ENCODE results near the gene DVL1. TPM values are rescaled to one million over a fixed set of nuclear protein-coding genes. Genes with fewer than 3 reads are reported as not detected.

DVL1 gene
- total and polyA plus RNA-seq, 10 of the 15 experiments (the other 5 are each of a cell fraction or from before 2014, with no cell fraction given): 0.10 to 31.1 (median 4.6) TPM

DNA sequence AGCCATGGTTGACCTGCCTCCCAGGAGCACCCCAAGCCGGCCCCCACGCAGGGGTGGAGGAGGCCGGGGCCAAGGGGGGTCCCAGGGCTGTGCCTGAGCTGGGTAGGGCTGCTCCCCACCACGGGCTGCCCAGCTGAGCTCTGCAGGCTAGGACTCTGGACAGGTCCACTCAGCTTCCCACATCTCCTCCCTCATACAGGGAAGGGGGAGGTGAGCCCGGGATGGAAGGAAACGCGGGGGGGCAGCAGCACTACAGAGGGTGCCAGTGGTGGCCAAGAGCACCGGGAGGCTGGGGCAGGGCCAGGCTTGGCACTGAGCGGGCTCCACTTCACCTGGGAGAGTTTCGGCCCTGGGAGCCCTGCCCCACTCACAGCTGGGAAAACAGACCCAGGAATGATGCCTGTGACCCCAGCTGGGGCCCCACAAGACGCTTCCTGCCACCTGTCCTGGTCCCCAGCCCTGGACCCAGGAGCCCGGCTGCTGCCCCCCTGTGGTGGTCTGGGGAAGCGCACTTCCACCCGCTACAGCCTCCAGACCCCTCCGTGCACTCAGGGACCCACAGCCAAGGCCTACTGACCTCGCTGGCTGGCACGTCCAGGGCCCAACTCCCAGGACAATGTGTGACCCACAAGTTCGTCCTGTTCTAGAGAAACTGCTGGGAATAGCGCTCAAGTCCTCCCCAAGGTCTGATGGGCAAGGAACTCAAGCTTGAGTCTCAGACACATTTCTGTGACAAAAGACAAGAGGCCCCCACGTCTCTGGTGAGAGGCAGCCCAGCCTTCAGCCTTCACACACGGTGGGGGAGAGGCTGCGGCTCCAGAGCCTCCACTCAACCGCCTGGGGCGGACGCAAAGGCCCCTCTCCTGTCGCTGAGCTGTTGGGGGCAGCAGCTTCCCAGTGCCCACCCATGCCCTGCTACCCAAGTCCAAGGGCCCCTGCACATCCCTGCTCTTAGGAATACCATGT is 22.8 kb upstream of the DVL1 start:
- Histone ChIP-seq H3K4me1 (ENCODE audit: control insufficient read depth, insufficient read depth, low read length) (peaks cover 24% of the 10 kb centered on the region), H3K9ac (ENCODE audit: control insufficient read depth, insufficient read depth, low read length) (peak overlapping the region; percentile 22), H3K27me3 (replicated peaks in 1 of 2; ENCODE audit: control insufficient read depth in 2 of 2, insufficient read depth in 2 of 2, low read length in 1 of 2) (no peaks in the 10 kb centered on the region), H3K79me2 (ENCODE audit: control insufficient read depth, insufficient read depth, low read length) (peaks cover 30% of the 10 kb centered on the region), H3K4me3 (no peak overlapping the region), H2AFZ (ENCODE audit: control insufficient read depth, low read depth, low read length) (peak overlapping the region; percentile 21; the same call in 1 of the 2 replicates), H3K27ac (ENCODE audit: control insufficient read depth, insufficient read depth) (peak overlapping the region; percentile 42), H3K9me3 (replicated peaks; ENCODE audit: control insufficient read depth, insufficient read depth, low read length) (peaks cover 2% of the 10 kb centered on the region; the same call in 1 of the 3 replicates), H4K20me1 (ENCODE audit: control insufficient read depth, insufficient read depth) (no peaks in the 10 kb centered on the region), H3K36me3 (ENCODE audit: control insufficient read depth in 2 of 2, insufficient read depth in 2 of 2, low read length in 1 of 2) (peaks cover 0 to 3% of the 10 kb centered on the region in 2 experiments; a peak in 2 of 4 replicates), H3K4me2 (ENCODE audit: control insufficient read depth, insufficient read depth) (peak overlapping the region; percentile 97)
- RAD21 ChIA-PET (ENCODE audit: unreplicated experiment): interaction anchor here (0.7 to 1.5 kb wide), 5 partner anchors 24 to 132 kb away, joined by 3 to 6 read pairs (median 3); partner anchors contain the start of gene CCNL2
- 23% methylated on average over 26 of the region's 26 CpGs for WGBS (ENCODE audit: insufficient coverage, insufficient replicate concordance, low lambda C conversion rate, missing lambda C conversion rate)
- SMC1A ChIA-PET (ENCODE audit: uncharacterized antibody, unreplicated experiment): interaction anchor here (0.9 to 1.8 kb wide), 7 partner anchors 24 to 387 kb away, joined by 3 to 5 read pairs (median 3); no protein-coding TSS in a partner anchor
- in situ Hi-C loops (cut with MboI): no loop called here
- no TSS peak for BruUV-seq (replicated peaks)
- POLR2A ChIA-PET: interaction anchor here (0.6 to 1.1 kb wide), 2 partner anchors 66 to 93 kb away, joined by 3 read pairs; no protein-coding TSS in a partner anchor
- DNase-seq (ENCODE audit: low read depth, low spot score): no peak
- CTCF ChIA-PET: interaction anchor here (0.6 to 2.8 kb wide), 21 partner anchors 13 to 387 kb away, joined by 3 to 15 read pairs (median 6); partner anchors contain the start of genes AGRN, DVL1, MRPL20 and MXRA8
- ATAC-seq: peak; percentile 73
- FAIRE-seq: no peak
- intact Hi-C loops (cut with micrococcal nuclease; ENCODE audit: unreplicated experiment): loop anchor here (10.0 kb wide), 1 partner anchor 133 kb away; no protein-coding TSS in a partner anchor
- TF ChIP-seq DPF2 (IDR thresholded peaks at IDR 0.05) (0 out of 2 replicates have a peak, but pooled peaks have one; percentile 27), GATAD2B (conservative IDR thresholded peaks at IDR 0.05; ENCODE audit: low read depth) (peak; percentile 32; the same call in 1 of the 2 replicates), RELA (IDR thresholded peaks at IDR 0.05; ENCODE audit: borderline replicate concordance, partially characterized antibody) (no peak), SMARCA5 (IDR thresholded peaks at IDR 0.05) (0 out of 2 replicates have a peak, but pooled peaks have one; percentile 34), RAD51 (IDR thresholded peaks at IDR 0.05) (no peak), PAX8 (IDR thresholded peaks at IDR 0.05) (no peak), ZNF207 (IDR thresholded peaks at IDR 0.05; ENCODE audit: borderline replicate concordance) (no peak), GABPA (IDR thresholded peaks at IDR 0.05; ENCODE audit: low read depth) (no peak), NR2C2 (IDR thresholded peaks at IDR 0.05; ENCODE audit: borderline replicate concordance, control insufficient read depth, insufficient read length, low read depth) (no peak), IKZF1 (conservative IDR thresholded peaks at IDR 0.05) (peak; percentile 75), SREBF1 (IDR thresholded peaks at IDR 0.05; ENCODE audit: low read length) (no peak), NR2F1 (conservative IDR thresholded peaks at IDR 0.05) (peak; percentile 69), SMC3 (IDR thresholded peaks at IDR 0.05; ENCODE audit: borderline replicate concordance, low read length) (peak; percentile 63), ZNF24 (IDR thresholded peaks at IDR 0.05) (no peak)
- TF ChIP-seq, protein P1, sequence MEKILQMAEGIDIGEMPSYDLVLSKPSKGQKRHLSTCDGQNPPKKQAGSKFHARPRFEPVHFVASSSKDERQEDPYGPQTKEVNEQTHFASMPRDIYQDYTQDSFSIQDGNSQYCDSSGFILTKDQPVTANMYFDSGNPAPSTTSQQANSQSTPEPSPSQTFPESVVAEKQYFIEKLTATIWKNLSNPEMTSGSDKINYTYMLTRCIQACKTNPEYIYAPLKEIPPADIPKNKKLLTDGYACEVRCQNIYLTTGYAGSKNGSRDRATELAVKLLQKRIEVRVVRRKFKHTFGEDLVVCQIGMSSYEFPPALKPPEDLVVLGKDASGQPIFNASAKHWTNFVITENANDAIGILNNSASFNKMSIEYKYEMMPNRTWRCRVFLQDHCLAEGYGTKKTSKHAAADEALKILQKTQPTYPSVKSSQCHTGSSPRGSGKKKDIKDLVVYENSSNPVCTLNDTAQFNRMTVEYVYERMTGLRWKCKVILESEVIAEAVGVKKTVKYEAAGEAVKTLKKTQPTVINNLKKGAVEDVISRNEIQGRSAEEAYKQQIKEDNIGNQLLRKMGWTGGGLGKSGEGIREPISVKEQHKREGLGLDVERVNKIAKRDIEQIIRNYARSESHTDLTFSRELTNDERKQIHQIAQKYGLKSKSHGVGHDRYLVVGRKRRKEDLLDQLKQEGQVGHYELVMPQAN (conservative IDR thresholded peaks at IDR 0.05): peak; percentile 36; the same call in 1 of the 2 replicates
- TF ChIP-seq, protein P2, sequence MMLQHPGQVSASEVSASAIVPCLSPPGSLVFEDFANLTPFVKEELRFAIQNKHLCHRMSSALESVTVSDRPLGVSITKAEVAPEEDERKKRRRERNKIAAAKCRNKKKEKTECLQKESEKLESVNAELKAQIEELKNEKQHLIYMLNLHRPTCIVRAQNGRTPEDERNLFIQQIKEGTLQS (IDR thresholded peaks at IDR 0.05; ENCODE audit: borderline replicate concordance, extremely low read depth, low read depth, low read length): 0 out of 2 replicates have a peak, but pooled peaks have one; percentile 11
- TF ChIP-seq, protein P3, sequence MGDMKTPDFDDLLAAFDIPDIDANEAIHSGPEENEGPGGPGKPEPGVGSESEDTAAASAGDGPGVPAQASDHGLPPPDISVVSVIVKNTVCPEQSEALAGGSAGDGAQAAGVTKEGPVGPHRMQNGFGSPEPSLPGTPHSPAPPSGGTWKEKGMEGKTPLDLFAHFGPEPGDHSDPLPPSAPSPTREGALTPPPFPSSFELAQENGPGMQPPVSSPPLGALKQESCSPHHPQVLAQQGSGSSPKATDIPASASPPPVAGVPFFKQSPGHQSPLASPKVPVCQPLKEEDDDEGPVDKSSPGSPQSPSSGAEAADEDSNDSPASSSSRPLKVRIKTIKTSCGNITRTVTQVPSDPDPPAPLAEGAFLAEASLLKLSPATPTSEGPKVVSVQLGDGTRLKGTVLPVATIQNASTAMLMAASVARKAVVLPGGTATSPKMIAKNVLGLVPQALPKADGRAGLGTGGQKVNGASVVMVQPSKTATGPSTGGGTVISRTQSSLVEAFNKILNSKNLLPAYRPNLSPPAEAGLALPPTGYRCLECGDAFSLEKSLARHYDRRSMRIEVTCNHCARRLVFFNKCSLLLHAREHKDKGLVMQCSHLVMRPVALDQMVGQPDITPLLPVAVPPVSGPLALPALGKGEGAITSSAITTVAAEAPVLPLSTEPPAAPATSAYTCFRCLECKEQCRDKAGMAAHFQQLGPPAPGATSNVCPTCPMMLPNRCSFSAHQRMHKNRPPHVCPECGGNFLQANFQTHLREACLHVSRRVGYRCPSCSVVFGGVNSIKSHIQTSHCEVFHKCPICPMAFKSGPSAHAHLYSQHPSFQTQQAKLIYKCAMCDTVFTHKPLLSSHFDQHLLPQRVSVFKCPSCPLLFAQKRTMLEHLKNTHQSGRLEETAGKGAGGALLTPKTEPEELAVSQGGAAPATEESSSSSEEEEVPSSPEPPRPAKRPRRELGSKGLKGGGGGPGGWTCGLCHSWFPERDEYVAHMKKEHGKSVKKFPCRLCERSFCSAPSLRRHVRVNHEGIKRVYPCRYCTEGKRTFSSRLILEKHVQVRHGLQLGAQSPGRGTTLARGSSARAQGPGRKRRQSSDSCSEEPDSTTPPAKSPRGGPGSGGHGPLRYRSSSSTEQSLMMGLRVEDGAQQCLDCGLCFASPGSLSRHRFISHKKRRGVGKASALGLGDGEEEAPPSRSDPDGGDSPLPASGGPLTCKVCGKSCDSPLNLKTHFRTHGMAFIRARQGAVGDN (IDR thresholded peaks at IDR 0.05): no peak
